K562 (cell line): ENCODE measurements around the gene SLFN12. TPM values are rescaled to one million over a fixed set of nuclear protein-coding genes. Genes with fewer than 3 reads are reported as not detected.

Experiments used
- ATAC-seq: fragments of 200-7000 bp; cut with Tn5 transposase; 3 replicates; pipeline ENCODE4 v1.9.1; 2020; ENCODE audit warnings: moderate library complexity
- BruUV-seq: library from RNA; stranded (reverse); fragments of 400-500 nt; replicated peaks from 2 replicates; lab custom pipeline; 2021; lab: Mats Ljungman, UMichigan
- CTCF ChIA-PET: fragments of 300-600 bp; formaldehyde crosslinking; extraction: SDS; loops from one replicate; lab custom pipeline; 2021; ENCODE audit warnings: low intra/inter-chr PET ratio; lab: Yijun Ruan, JAX
- POLR2A ChIA-PET: fragments of 300-600, 350-650 bp; sonication (Branson Sonifier 250); formaldehyde crosslinking; extraction: SDS; loops from one replicate; lab custom pipeline; 2021; ENCODE audit warnings: antibody characterized with exemption, inconsistent platforms; lab: Yijun Ruan, JAX
- DNase-seq, 4 experiments: peaks; one replicate each; pipeline versions ENCODE4 v3.0.0 to v3.0.0-alpha.2; 2011 to 2018; ENCODE audit warnings: low spot score in 3 of 4, mixed read lengths in 3 of 4; ENCODE audit errors: extremely low read depth in 1 of 4
- FAIRE-seq: peaks from 2 replicates; lab custom pipeline; 2011; peaks lifted over from hg19 to GRCh38; lab: Jason Lieb, UNC
- H2AFZ ChIP-seq: 2 replicates; pipeline ENCODE4 v1.6.0; 2011; ENCODE audit warnings: low read depth, low read length, control low read depth, inconsistent platforms
- H3K27ac ChIP-seq: fragments of 200-600 bp; 3 replicates; pipeline ENCODE4 v1.8.0; 2011; ENCODE audit warnings: low read depth, mild to moderate bottlenecking, control low read depth, inconsistent platforms, low read length, moderate library complexity, mixed read lengths; ENCODE audit errors: extremely low read depth
- H3K27me3 ChIP-seq, 2 experiments: fragments of 300-600 bp in 1 of 2; 2 replicates in 1 of 2; 3 replicates in 1 of 2; pipeline versions ENCODE4 v1.6.0 to v1.8.0; 2011; ENCODE audit warnings: inconsistent platforms in 2 of 2, low read length in 2 of 2, mild to moderate bottlenecking in 1 of 2, mixed read lengths in 1 of 2, moderate library complexity in 1 of 2; ENCODE audit not compliant: control insufficient read depth in 2 of 2, insufficient read depth in 2 of 2
- H3K36me3 ChIP-seq: fragments of 300-600 bp; 3 replicates; pipeline ENCODE4 v1.8.0; 2011; ENCODE audit warnings: mild to moderate bottlenecking, low read length, inconsistent platforms; ENCODE audit not compliant: control insufficient read depth, insufficient read depth
- H3K4me1 ChIP-seq, 2 experiments: fragments of 200-600 bp in 1 of 2; replicated peaks in 1 of 2; 2 replicates in 1 of 2; 3 replicates in 1 of 2; pipeline versions ENCODE4 v1.5.1 to v1.8.0; 2011; ENCODE audit warnings: inconsistent platforms in 2 of 2, low read length in 2 of 2, mild to moderate bottlenecking in 1 of 2, mixed read lengths in 1 of 2, moderate library complexity in 1 of 2; ENCODE audit not compliant: control insufficient read depth in 2 of 2, insufficient read depth in 2 of 2
- H3K4me2 ChIP-seq: 2 replicates; pipeline ENCODE4 v1.6.1; 2011; ENCODE audit warnings: low read length, control low read depth, inconsistent platforms, mixed read lengths; ENCODE audit not compliant: insufficient read depth
- H3K4me3 ChIP-seq: fragments of 200-600 bp; sonication (generic), shearing (Covaris generic); 2 replicates; pipeline ENCODE4 v1.5.1; 2016; ENCODE audit warnings: control low read depth, inconsistent platforms
- H3K79me2 ChIP-seq: fragments of 200-600 bp; 3 replicates; pipeline ENCODE4 v1.8.0; 2011; ENCODE audit warnings: low read length, inconsistent platforms; ENCODE audit not compliant: control insufficient read depth, insufficient read depth
- H3K9ac ChIP-seq, 2 experiments: 2 replicates each; pipeline versions ENCODE4 v1.6.0 to v1.6.1; 2011; ENCODE audit warnings: low read depth in 2 of 2, low read length in 2 of 2, control low read depth in 1 of 2, inconsistent platforms in 1 of 2, mild to moderate bottlenecking in 1 of 2, mixed read lengths in 1 of 2; ENCODE audit not compliant: insufficient read depth in 1 of 2
- H3K9me1 ChIP-seq: one replicate; pipeline ENCODE4 v1.6.0; 2011; ENCODE audit warnings: inconsistent platforms, mild to moderate bottlenecking, low read length, moderate library complexity; ENCODE audit not compliant: control insufficient read depth, insufficient read depth
- H3K9me3 ChIP-seq: replicated peaks from 2 replicates; pipeline ENCODE4 v1.5.1; 2011; ENCODE audit warnings: low read depth, low read length, inconsistent platforms; ENCODE audit not compliant: control insufficient read depth, insufficient read depth
- H4K20me1 ChIP-seq: replicated peaks from 2 replicates; pipeline ENCODE4 v1.6.1; 2011; ENCODE audit warnings: low read length, inconsistent platforms, mixed read lengths; ENCODE audit not compliant: control insufficient read depth, insufficient read depth
- CBFB ChIP-seq: sonication (generic); formaldehyde crosslinking; IDR thresholded peaks from 2 replicates; pipeline ENCODE4 v1.4.0; 2020; ENCODE audit warnings: mild to moderate bottlenecking, missing genetic modification reagents
- CBX5 ChIP-seq: IDR thresholded peaks from 2 replicates; pipeline ENCODE4 v1.6.1; 2014; ENCODE audit warnings: low read depth, borderline replicate concordance
- DPF2 ChIP-seq: fragments of 450-650 bp; IDR thresholded peaks from 2 replicates; pipeline ENCODE4 v1.6.1; 2016
- IRF9 ChIP-seq: fragments of 450-650 bp; IDR thresholded peaks from 2 replicates; pipeline ENCODE4 v1.6.1; 2016; ENCODE audit warnings: missing biosample characterization, missing genetic modification characterization
- RREB1 ChIP-seq: fragments of 250-450 bp; sonication (Bioruptor Pico); IDR thresholded peaks from 2 replicates; pipeline ENCODE4 v1.4.0; 2020
- SRSF9 ChIP-seq: fragments of 200-400 bp; formaldehyde crosslinking; IDR thresholded peaks from 2 replicates; pipeline ENCODE4 v1.6.1; 2017; ENCODE audit warnings: low read depth, low read length, borderline replicate concordance
- ZFP1 ChIP-seq: fragments of 450-650 bp; formaldehyde crosslinking; IDR thresholded peaks from 2 replicates; pipeline ENCODE4 v1.4.0; 2020; ENCODE audit warnings: mild to moderate bottlenecking, mixed read lengths
- ZNF143 ChIP-seq: sonication (generic); formaldehyde crosslinking; IDR thresholded peaks from 2 replicates; pipeline ENCODE4 v1.9.0; 2022; ENCODE audit warnings: mild to moderate bottlenecking, missing genetic modification reagents
- ZSCAN32 ChIP-seq: fragments of 450-650 bp; formaldehyde crosslinking; IDR thresholded peaks from 2 replicates; pipeline ENCODE4 v1.4.0; 2020; ENCODE audit warnings: mild to moderate bottlenecking, moderate library complexity
- WGBS: fragments of 100-300 bp; shearing (Covaris generic); methylation state at CpG from one replicate; pipeline ENCODE4 v1.1.6; 2016; ENCODE audit warnings: low coverage, mixed read lengths; ENCODE audit not compliant: insufficient coverage; ENCODE audit errors: missing lambda C conversion rate; 5-methylcytosine and 5-hydroxymethylcytosine counted together
- in situ Hi-C: fragments of 300-500 bp; cut with MboI; formaldehyde crosslinking; loops from 4 replicates; pipeline ENCODE4 v1.15.0; 2018; ENCODE audit warnings: inconsistent platforms, mixed read lengths
- intact Hi-C: fragments of 100-400 bp; cut with micrococcal nuclease; formaldehyde crosslinking; loops from 2 replicates; pipeline ENCODE4 v1.14.2; 2022
- polyA plus RNA-seq, 8 experiments: library from polyadenylated mRNA; depleted of rRNA in 4 of 8; stranded (reverse) in 5 of 8; unstranded in 3 of 8; fragments of >200 nt; fragmentation: Nextera tagmentation in 2 of 8; fragmentation: Illumina TruSeq in 1 of 8; extraction: Ambion mirVana in 2 of 8; extraction: Trizol in 1 of 8; gene quantifications; 2 replicates each; pipeline versions ENCODE4 v1.2.1 to v1.2.3, GENCODE V29; 2011 to 2014; ENCODE audit warnings: inconsistent platforms in 1 of 8, missing spikeins in 1 of 8
- total RNA-seq, 7 experiments: library from RNA; depleted of rRNA in 6 of 7; stranded (reverse); fragments of >200 nt in 6 of 7; fragmentation: Illumina TruSeq in 2 of 7; extraction: Trizol in 2 of 7; gene quantifications; 2 replicates each; pipeline versions ENCODE4 v1.2.1 to v1.2.3, GENCODE V29; 2011 to 2021; ENCODE audit warnings: low replicate concordance in 1 of 7

The SLFN12 gene
- total and polyA plus RNA-seq, 9 of the 15 experiments (the other 6 are each of a cell fraction or from before 2014, with no cell fraction given): 0.01 to 0.09 (median 0.07) TPM; not detected in 6

DNA sequence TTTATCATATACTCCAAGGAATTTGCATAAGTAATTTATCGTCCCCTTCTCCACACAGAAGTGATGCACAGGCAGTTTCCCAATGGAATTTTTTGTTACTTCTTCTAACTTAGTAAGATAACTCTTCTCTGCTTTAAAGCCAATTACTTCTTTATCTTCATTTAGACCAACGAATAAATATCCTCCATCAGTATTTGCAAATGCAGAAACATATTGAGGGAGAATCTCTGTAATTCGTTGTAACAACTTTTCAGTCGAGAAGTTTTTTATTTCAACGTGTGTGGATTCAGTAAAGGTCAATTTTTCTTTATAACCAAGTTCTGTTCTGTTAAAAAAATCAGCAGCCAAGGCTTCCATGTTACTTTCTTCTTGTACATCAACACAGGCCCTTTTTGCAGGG lies 47.0 kb upstream of the SLFN12 start (continued):
- no peak for TF ChIP-seq ZSCAN32 (CRISPR knock-in tag)
- no peak for TF ChIP-seq IRF9 (tag)
- TF ChIP-seq SRSF9: no peak

DNA sequence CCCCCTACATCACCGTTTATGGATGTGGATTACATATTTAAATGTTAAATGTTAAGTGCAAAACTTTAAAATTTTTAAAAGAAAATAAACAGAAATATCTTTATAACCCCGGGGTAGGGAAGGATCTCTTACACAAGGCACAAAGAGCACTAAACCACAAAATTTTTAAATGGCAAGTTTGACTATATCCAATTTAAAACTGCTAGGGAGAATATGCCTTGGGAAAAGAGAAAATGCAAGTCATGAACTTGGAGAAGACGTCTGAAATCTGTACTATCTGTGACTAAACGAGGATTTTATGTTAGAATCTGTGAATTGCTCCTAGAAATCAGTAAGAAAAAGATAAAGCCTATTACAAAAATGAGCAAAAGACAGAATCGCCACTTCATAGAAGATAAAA lies 44.9 kb upstream of the SLFN12 start:
- in situ Hi-C loops (no loop called here), intact Hi-C loops (loop anchor here (10.0 kb wide), 1 partner anchor 58 kb away; the partner anchor contains the start of gene SLFN12L)
- ChIA-PET CTCF (no interaction called here), POLR2A (no interaction called here)
- WGBS: 0% methylated on average over 5 of the region's 5 CpGs
- H3K9me1 ChIP-seq: no peaks in the 10 kb centered on the region
- H4K20me1 ChIP-seq: no peaks in the 10 kb centered on the region
- DNase-seq: no peak
- H2AFZ ChIP-seq: no peak overlapping the region
- no peaks in the 10 kb centered on the region for H3K36me3 ChIP-seq
- H3K4me2 ChIP-seq: no peak overlapping the region
- no peaks in the 10 kb centered on the region for H3K4me1 ChIP-seq
- no peak for ATAC-seq
- H3K9ac ChIP-seq: no peak overlapping the region
- no TSS peak for BruUV-seq
- no peak for FAIRE-seq
- H3K9me3 ChIP-seq: no peaks in the 10 kb centered on the region
- no peak overlapping the region for H3K27ac ChIP-seq
- no peak overlapping the region for H3K4me3 ChIP-seq
- H3K27me3 ChIP-seq: no peaks in the 10 kb centered on the region; a peak in 2 of 5 replicates
- H3K79me2 ChIP-seq: no peaks in the 10 kb centered on the region
- TF ChIP-seq CBX5 (no peak), CBFB (CRISPR knock-in tag) (no peak), ZFP1 (CRISPR knock-in tag) (no peak), ZNF143 (no peak), DPF2 (no peak), RREB1 (CRISPR knock-in tag) (no peak)
